Neural cell (in vitro differentiated cells): ENCODE data around the gene KIFC3.

Experiments used
- EP300 ChIP-seq: fragments of 450-650 bp; conservative IDR thresholded peaks from 2 replicates; pipeline ENCODE4 v1.6.1; 2014; ENCODE audit warnings: antibody characterized with exemption, mild to moderate bottlenecking, moderate library complexity; ENCODE audit not compliant: poor library complexity, severe bottlenecking
- EZH2 ChIP-seq: fragments of 200-600, 300-800 bp; shearing (Covaris generic), sonication (generic); IDR thresholded peaks from 2 replicates; pipeline ENCODE4 v1.6.1; 2014; ENCODE audit warnings: antibody characterized with exemption, low read length, borderline replicate concordance, mild to moderate bottlenecking; ENCODE audit not compliant: insufficient read depth, poor library complexity, severe bottlenecking
- RAD21 ChIP-seq: fragments of 450-650 bp; conservative IDR thresholded peaks from 2 replicates; pipeline ENCODE4 v1.6.1; 2014; ENCODE audit warnings: antibody characterized with exemption, mild to moderate bottlenecking, moderate library complexity
- TF ChIP-seq, protein P1 (sequence below): fragments of 450-650 bp; IDR thresholded peaks from 2 replicates; pipeline ENCODE4 v1.5.1; 2014; ENCODE audit warnings: antibody characterized with exemption, mild to moderate bottlenecking, moderate library complexity; ENCODE audit not compliant: poor library complexity, severe bottlenecking

DNA sequence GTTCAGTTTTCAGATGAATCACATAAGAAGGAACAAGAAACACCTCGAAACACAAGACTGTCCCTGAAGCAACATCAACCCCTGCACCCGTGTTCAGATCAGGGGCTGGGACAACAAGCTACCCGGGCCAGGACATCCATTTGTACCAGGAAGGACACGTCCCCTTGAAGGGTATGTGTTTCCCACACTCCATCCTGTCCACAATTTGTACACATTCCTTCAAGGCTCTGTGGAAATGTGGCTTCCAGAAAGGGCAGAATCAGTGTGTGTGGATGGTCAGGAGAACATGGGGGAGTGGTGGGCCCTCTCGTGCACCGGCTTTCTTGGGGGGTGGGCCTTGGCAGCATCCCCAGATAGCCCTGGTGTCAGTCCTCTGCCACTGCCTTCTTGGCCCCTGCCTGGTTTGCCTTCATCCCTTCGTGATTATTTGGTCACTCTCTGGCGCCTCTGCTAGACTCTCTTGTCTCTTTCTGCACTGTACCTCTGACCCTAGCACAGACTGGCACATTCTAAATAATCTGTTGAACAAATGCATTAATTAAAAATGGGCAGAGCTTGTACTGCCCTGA lies 10.3 kb downstream of the KIFC3 start:
- TF ChIP-seq, protein P1, sequence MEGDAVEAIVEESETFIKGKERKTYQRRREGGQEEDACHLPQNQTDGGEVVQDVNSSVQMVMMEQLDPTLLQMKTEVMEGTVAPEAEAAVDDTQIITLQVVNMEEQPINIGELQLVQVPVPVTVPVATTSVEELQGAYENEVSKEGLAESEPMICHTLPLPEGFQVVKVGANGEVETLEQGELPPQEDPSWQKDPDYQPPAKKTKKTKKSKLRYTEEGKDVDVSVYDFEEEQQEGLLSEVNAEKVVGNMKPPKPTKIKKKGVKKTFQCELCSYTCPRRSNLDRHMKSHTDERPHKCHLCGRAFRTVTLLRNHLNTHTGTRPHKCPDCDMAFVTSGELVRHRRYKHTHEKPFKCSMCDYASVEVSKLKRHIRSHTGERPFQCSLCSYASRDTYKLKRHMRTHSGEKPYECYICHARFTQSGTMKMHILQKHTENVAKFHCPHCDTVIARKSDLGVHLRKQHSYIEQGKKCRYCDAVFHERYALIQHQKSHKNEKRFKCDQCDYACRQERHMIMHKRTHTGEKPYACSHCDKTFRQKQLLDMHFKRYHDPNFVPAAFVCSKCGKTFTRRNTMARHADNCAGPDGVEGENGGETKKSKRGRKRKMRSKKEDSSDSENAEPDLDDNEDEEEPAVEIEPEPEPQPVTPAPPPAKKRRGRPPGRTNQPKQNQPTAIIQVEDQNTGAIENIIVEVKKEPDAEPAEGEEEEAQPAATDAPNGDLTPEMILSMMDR = no peak
- TF ChIP-seq RAD21 (no peak), EP300 (no peak), EZH2 (no peak)
